Nephron (organoid): ENCODE measurements around the gene CACNA1H.

Experiments used
- H3K27ac Mint-ChIP-seq, 3 experiments: 2 replicates each; pipeline ENCODE4 v1.8.0; 2020; ENCODE audit warnings: mixed read lengths in 3 of 3, mild to moderate bottlenecking in 2 of 3, moderate library complexity in 1 of 3
- H3K27me3 Mint-ChIP-seq: 2 replicates; pipeline ENCODE4 v1.8.0; 2021; ENCODE audit warnings: low read depth, mild to moderate bottlenecking, moderate library complexity, mixed read lengths
- H3K36me3 Mint-ChIP-seq: 2 replicates; pipeline ENCODE4 v1.8.0; 2020; ENCODE audit warnings: low read depth, mixed read lengths
- H3K4me1 Mint-ChIP-seq: 2 replicates; pipeline ENCODE4 v1.8.0; 2020; ENCODE audit warnings: mixed read lengths
- H3K4me3 Mint-ChIP-seq, 3 experiments: 2 replicates each; pipeline ENCODE4 v1.8.0; 2020; ENCODE audit warnings: mild to moderate bottlenecking in 3 of 3, mixed read lengths in 3 of 3, moderate library complexity in 2 of 3
- H3K9me3 Mint-ChIP-seq: 2 replicates; pipeline ENCODE4 v1.8.0; 2020; ENCODE audit warnings: mixed read lengths
- CTCF ChIP-seq, 3 experiments: fragments of 200-600 bp; sonication (generic); IDR thresholded peaks; one replicate each; pipeline ENCODE4 v1.5.0; 2021; ENCODE audit warnings: antibody characterized with exemption in 3 of 3; ENCODE audit not compliant: unreplicated experiment in 3 of 3

CACNA1H gene

GRCh38 chr16:1258906-1259759 lies 106.2 kb downstream of the CACNA1H start:
- H3K27me3 Mint-ChIP-seq: peaks cover 37% of the 10 kb centered on the region
- no peaks in the 10 kb centered on the region for H3K36me3 Mint-ChIP-seq
- H3K27ac Mint-ChIP-seq: peak overlapping the region in 2 of 3 experiments; percentile 31 to 60
- peak overlapping the region; percentile 32 to 67 (median 61) for H3K4me3 Mint-ChIP-seq
- no peak for TF ChIP-seq CTCF (IDR thresholded peaks at IDR 0.05; ENCODE audit: unreplicated experiment in 3 of 3)
- no peaks in the 10 kb centered on the region for H3K9me3 Mint-ChIP-seq
- peaks cover 1% of the 10 kb centered on the region for H3K4me1 Mint-ChIP-seq

- Mint-ChIP-seq H3K4me3 (no peak overlapping the region), H3K4me1 (peaks cover 7% of the 10 kb centered on the region), H3K36me3 (no peaks in the 10 kb centered on the region), H3K27ac (no peak overlapping the region), H3K27me3 (peaks cover 41% of the 10 kb centered on the region), H3K9me3 (peaks cover 3% of the 10 kb centered on the region)
- TF ChIP-seq CTCF (IDR thresholded peaks at IDR 0.05; ENCODE audit: unreplicated experiment in 3 of 3): no peak
Observed at GRCh38 chr16:1259760-1260068, 106.8 kb downstream of the CACNA1H start.

- Mint-ChIP-seq H3K27me3 (peaks cover 41% of the 10 kb centered on the region), H3K36me3 (no peaks in the 10 kb centered on the region), H3K4me1 (peaks cover 7% of the 10 kb centered on the region), H3K4me3 (no peak overlapping the region), H3K27ac (no peak overlapping the region), H3K9me3 (peaks cover 3% of the 10 kb centered on the region)
- TF ChIP-seq CTCF (IDR thresholded peaks at IDR 0.05; ENCODE audit: unreplicated experiment in 3 of 3): no peak
Observed at GRCh38 chr16:1260101-1260680, 107.3 kb downstream of the CACNA1H start.

- peaks cover 46% of the 10 kb centered on the region for H3K27me3 Mint-ChIP-seq
- peaks cover 3% of the 10 kb centered on the region for H3K9me3 Mint-ChIP-seq
- H3K4me3 Mint-ChIP-seq: no peak overlapping the region
- H3K36me3 Mint-ChIP-seq: no peaks in the 10 kb centered on the region
- H3K27ac Mint-ChIP-seq: no peak overlapping the region
- peaks cover 7% of the 10 kb centered on the region for H3K4me1 Mint-ChIP-seq
- no peak for TF ChIP-seq CTCF (IDR thresholded peaks at IDR 0.05; ENCODE audit: unreplicated experiment in 3 of 3)
Observed at GRCh38 chr16:1261131-1261892, 108.4 kb downstream of the CACNA1H start.

GRCh38 chr16:1262210-1262845 lies 109.4 kb downstream of the CACNA1H start:
- Mint-ChIP-seq H3K27ac (no peak overlapping the region), H3K4me3 (no peak overlapping the region), H3K27me3 (peaks cover 43% of the 10 kb centered on the region), H3K9me3 (peaks cover 3% of the 10 kb centered on the region), H3K36me3 (no peaks in the 10 kb centered on the region), H3K4me1 (peaks cover 7% of the 10 kb centered on the region)
- TF ChIP-seq CTCF (IDR thresholded peaks at IDR 0.05; ENCODE audit: unreplicated experiment in 3 of 3): no peak
